GM19240 (cell line): Measurements from ENCODE around the gene MRPL27.

ENCODE experiments used
- DNase-seq: peaks from one replicate; pipeline ENCODE4 v3.0.0; 2011; ENCODE audit warnings: low spot score; ENCODE audit not compliant: insufficient read length

The MRPL27 gene

DNA sequence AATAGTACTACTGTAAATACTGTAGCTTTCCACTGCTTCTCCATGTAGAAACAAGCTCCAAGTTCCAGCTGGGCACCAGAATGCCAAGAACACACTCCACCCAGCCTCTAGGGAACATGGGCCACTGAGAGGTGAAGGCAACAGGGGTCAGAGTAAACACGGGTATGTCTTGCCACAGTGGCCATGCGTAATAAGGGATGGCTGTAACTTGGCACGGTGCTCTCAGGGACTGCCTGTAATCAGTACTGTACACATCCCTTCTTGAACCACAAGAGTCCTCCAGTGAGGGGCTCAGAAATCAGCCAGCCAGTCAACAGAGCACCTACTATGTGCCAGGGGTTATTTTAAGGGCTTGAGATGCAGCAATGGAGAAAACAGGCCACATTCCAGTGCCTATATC is 13.5 kb upstream of the MRPL27 start:
- no peak for DNase-seq

DNA sequence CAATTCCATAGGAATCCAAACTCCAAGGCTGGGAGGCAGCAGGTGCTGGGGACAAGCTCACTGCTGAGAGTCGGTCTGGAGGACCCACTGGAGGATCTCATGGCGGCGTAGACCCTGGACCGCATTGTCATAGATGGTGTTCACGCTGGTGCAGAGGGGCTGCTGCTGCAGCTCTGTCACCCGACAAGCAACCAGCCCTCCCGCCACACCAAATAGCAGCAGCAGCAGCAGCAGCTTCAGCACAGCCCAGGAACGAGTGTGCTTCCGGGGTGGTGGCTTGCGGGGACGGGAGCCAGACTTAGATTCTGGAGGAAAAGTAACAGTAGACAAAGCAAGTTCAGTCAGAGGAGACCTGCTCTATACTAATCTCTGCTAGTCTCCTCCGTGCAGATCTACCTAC is 9.9 kb upstream of the MRPL27 start:
- no peak for DNase-seq

DNA sequence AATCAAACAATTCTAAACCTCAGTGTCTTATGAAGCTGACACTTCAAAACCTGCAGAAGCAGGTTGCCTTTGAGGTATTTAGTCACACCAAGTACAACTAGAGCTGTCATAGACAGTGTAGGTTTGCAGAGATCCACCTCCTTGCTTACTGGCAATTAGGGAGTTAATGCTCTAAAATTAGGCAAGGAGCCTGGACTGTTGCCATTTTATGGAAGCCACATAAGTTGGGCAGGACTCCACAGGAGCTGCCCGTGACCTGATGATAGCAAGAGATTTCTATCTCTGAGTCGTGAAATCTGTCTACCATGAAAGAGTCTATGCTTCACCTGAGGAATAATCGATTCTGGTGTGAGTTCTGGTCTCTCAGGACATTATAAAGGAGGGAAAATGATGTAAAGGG is 8.9 kb upstream of the MRPL27 start:
- no peak for DNase-seq

DNA sequence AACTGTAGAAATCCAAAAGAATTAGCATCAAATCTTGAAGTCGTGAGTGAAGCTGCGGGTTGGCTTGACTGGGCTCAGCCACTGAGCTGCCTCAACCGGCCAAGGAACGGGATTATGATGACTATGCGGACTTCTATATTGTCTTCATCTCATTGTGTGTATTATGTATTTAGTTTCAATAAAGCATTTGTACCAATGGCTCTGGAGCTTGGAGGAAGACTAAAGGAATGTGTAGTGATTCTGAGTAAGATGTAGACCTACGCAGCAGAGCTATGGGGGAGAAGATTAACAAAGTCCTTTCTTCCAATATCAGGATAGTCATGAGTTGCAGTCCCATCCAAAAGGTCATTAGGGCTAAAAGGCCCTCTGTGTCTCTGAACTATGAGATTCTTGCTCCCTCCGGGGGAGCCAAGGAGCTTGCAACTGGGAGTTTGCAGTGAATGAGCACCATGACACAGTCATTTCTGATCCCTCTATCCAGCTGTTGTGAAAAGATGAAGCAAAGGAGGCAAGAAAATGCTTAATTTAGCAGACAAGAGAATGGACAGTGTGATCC is 8.4 kb upstream of the MRPL27 start:
- DNase-seq = no peak

DNA sequence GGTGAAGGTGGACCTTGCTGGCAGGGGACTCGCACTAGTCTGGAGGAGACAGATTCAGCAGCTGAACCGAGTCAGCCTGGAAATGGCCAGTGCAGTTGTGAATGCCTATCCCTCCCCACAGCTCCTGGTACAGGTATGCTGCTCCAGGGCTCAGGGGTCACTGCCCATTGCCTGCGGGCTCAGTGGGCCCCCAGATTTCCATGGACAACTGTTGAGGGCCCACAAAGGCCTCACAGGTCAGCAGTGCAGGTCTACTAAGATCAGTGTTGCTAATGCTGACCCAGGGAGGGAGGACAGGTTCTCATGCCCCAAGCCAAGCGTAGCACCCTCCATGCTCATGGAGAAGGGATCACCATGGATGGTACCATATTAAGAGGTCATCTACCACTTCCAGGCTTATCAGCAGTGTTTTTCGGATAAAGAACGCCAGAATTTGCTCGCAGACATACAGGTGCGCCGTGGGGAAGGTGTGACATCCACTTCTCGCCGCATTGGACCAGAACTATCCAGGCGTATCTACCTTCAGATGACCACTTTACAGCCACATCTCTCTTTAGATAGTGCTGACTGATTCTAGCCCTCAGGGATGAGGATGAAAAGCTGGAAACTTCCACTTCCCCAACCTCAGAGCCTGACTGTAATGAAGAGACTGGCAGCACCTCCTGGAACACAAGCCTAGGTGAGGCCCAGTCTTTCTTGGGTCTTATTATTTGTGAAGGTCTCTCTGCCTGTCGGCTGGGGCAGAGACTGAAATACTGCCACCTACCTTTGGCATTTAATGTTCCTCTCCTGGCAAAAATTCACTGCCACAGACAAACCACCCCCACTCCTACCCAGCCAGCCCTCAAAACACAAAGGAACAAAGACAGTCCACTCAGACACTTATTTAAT is 7.6 kb upstream of the MRPL27 start:
- DNase-seq = no peak

DNA sequence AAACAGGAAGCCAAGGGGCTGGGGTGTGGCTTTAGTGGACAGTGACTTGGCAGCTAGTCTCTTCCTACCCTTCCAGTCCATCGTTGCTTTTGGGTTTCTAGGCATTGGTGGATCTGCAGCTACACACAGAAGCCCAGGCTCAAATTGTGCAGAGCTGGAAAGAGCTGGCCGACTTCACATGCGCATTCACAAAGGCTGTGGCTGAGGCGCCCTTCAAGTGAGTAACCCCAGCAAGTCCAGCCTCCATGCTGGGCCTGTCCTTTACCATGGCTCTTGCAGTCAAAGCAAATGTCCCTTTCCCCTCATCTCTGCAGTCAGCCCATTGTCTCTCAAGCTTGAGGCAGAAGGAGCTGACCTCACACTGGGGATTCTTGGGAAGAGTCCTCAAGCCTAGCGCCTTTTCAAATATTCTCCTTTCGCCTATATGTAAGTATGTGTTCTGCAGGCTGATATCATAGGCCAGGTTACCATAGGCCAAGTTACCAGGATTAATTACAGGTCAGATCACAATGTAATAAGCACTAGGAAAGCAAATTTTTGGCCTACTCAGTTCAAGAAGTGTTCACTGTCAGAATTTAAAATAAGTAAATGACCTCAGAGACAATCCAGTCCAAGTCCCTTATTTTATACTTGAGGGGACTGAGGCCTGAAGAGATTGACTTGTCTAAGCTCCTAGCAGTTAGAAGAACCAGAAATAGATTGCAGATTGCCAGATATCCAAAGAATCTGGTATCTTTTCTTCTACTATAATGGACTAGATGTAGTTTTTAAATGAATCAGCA is 6.6 kb upstream of the MRPL27 start:
- no peak for DNase-seq

GRCh38 chr17:50375858-50376538 is 3.0 kb upstream of the MRPL27 start:
- DNase-seq = no peak

DNA sequence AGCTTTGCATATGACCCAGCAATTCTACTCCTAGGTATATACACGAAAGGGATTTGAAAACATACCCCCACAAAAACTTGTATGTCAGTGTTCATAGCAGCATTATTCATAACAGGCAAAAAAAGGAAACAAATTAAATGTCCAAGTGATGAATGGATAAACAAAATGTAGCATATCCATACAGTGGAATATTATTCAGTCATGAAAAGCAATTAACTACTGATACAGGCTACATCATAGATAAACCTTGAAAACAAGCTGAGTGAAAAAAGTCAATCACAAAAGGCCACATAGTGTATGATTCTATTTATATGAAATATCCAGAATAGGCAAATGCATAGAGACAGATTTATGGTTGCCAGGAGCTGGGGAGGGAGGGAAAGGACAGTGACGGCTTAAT is 721 bp upstream of the MRPL27 start:
- no peak for DNase-seq

DNA sequence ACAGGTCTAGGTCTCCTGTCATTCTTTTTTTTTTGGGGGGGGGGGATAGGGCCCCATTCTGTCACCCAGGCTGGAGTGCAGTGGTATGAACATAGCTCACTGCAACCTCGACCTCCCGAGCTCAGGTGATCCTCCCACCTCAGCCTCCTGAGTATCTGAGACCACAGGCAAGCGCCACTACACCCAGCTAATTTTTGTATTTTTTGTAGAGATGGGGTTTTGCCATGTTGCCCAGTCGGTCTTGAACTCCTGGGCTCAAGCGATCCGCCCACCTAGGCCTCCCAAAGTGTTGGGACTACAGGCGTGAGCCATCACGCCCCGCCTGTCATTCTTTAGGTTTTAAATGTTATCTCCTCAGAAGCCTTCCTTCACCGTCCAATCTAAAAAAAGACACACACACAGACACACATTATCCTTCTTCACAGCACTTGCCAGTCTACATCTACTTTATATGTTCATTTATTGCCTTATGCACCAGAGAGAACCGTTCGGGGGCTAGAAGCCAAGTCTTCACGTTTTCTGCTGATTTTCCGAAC is 694 bp downstream of the MRPL27 start:
- DNase-seq = no peak

DNA sequence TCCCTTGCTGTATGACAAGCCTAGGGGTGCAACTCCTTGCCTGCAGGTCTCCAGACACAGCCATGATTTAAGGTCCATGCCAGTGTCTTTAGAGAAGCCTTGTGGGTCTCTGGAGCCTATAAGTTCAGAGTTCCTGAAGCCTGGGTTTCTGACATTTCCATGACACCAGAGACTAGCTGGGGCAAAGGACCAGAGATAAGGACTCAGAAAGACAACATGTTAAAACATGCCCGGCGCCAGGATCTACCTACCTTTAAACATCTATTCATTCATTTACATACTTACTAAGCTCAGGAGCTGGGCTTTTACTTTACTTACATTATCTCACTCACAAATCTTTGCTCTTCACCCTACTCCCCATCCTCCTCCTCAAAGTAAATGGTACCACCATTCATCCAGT is 1.5 kb downstream of the MRPL27 start:
- DNase-seq = no peak

- no peak for DNase-seq
Observed at GRCh38 chr17:50370052-50370451, 2.9 kb downstream of the MRPL27 start.

- DNase-seq = no peak
Observed at GRCh38 chr17:50367401-50367800, 5.6 kb downstream of the MRPL27 start.

DNA sequence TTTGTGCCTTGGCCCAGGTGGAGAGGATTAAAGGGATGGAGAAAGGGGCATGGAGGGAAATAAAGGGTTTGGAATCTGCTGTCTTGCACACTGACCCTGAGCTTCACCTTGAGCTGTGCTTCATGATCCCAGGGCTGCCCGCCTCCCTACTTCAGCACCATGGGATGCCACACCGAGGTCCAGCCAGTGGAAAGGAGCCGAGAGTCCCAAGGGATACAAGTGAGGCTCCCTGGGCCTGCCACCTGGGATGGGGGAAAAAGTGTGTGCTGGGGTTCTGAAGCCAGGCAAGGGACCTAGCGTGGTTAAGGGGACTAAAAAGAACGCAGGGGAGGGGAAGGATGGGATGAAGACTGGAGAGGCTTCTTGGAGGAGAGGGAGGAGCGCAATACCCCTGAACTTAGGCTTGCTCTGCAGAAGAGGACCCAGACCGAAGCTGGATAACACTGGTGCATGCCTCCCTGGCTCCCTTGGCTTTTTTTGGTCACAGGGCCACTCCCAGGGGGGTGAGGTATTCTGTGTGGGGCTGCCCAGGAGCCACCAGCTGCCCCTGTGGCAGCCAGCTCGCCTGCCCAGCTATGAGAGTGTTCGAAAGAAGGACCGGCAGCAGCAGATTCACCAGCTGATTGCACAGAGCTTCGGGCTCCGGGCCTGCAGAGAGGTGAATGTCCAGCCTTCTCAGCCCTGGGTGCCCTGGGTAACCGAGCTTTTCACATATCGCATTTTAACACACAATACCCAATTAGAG is 7.2 kb downstream of the MRPL27 start:
- no peak for DNase-seq

DNA sequence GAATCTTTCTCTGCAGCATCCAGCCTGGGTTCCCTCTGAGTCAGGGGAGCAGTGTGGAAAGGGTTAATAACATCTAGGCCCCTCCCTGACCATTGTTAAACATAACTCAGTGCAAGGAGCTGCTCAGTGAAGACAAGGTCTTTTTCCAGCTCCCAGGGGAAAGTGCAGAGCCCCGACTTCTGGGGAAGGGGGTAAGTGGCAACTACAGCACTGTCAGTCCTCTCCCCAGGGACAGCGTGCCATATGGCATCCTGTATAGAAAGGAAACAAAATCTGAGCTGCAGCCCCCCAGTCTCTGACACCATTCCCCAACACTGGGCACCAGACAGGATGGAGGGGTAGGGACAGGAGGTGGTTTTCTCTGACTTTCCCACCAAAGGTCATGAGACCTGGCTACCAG is 7.8 kb downstream of the MRPL27 start:
- DNase-seq = no peak

DNA sequence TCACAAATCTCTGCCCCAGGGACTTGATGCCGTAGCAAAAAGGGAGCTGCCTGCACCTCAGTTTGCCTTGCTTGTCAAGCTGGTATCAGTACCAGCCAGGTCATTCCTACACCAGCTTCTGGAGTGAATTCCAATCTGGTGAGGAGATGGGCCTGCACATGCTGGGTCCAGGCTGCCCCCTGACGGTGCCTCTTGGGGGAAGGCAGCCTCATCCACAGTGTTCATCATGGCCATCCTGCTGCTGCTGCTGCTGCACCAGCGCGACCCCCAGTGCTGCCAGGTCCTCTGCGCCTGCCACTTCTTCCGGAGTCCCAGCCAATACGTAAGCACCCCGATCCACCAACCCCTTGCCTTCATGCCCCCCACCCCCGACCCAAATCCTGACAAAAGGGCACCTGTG is 8.3 kb downstream of the MRPL27 start:
- no peak for DNase-seq

DNA sequence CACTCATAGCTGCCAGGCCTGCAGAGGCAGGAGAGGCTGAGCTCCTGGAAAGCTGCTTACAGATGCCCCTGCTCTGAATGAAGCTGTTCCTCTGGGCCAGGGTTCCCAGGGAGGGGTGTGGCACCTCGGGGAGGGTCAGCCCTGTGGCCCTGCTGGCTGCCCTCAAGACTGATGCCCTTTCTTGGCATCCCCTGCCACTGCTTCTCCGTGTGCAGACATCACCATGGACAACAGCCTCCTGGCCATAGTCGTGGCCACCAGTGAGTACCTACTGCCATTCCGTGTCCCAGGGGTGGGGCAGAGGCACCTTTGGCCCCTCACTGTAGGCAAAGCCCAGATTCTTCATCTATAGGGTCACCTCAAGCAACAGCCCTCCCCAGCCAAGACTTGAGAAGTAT is 8.9 kb downstream of the MRPL27 start:
- no peak for DNase-seq

DNA sequence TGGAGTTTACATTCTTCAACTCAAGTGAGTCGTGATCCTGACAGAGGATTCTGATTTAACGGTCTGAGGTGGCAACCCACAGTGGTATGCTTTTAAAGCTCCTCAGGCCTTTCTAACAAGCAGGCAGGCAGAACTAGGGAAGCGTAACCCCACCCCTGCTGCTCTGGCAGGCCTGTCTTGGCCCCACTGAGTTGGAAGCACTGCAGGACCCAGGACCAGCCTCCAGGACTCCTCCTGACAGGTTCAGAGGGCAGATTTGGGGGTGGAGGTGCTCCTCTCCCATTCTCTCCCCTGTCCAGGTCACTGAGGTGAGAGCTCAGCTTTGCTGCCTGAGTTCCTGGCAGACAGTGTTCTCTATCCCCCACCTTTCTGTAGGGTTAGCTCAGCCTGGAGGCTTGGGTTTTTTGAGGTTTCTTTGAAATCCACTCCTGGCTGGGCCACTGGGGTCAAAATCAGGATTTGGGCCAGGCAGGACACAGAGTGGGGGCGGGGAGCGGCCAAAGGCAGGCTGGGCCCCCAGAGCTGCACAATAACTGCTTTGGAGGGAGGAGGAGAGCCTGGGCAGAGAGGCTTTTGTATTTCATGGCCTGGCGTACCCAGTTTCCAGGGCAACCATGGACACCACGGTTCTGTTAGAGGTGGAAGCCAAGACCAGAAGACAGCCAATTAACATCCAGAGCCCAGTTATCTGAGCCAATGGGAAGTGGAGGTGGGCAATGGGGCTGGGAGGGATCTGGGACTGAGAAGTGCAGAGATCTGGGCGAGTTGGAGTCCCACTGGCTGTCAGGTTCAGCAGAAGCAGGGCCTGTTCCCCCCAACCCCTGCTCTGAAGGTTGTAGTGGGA is 9.5 kb downstream of the MRPL27 start:
- no peak for DNase-seq

- no peak for DNase-seq
Observed at GRCh38 chr17:50362661-50363060, 10.3 kb downstream of the MRPL27 start.

DNA sequence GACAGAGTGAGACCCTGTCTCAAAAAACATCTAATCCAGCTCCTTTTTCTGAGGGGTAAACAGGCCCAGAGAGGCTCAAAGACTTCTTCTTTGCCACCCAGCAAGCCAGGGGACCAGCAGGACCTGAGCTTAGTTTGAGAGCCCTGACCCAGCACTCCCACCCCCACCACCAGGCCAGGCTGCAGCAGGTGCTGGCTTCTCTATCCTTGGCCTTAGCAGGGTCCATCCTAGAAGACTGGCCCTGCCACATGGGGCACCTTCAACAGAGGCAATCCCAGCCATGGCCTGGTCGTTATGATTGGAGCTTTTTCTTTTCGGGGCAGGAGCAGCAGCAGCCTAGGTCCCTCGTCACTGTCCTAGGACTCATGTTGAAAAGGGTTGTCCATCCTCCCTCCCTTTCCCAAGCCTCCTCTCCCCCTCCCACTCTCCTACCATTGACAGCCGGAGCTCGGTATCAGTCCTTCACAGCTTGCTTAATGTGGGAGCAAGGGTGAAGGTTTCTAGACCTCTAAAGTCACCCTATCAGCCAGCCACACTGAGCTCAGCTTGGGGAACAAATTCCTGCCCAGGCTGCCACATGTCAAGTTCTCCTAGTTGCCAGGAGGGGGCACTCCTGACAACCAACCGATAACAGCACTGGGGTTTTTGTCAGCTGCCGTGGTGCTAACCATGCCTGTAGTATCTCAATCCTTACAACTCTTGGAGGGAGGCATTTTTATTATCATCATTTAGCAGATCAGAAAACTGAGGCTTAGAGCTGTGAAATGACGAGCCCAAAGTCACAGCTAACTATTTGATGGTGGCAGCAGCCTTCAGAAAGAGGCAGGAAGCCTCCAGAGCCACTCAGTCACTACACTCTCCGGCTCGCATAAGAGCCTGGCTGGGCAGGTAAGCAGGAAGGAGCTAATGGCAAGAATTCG is 11.2 kb downstream of the MRPL27 start:
- DNase-seq = peak; percentile 65
